ENCODE data around the gene NDUFAF4.

Gene NDUFAF4

DNA sequence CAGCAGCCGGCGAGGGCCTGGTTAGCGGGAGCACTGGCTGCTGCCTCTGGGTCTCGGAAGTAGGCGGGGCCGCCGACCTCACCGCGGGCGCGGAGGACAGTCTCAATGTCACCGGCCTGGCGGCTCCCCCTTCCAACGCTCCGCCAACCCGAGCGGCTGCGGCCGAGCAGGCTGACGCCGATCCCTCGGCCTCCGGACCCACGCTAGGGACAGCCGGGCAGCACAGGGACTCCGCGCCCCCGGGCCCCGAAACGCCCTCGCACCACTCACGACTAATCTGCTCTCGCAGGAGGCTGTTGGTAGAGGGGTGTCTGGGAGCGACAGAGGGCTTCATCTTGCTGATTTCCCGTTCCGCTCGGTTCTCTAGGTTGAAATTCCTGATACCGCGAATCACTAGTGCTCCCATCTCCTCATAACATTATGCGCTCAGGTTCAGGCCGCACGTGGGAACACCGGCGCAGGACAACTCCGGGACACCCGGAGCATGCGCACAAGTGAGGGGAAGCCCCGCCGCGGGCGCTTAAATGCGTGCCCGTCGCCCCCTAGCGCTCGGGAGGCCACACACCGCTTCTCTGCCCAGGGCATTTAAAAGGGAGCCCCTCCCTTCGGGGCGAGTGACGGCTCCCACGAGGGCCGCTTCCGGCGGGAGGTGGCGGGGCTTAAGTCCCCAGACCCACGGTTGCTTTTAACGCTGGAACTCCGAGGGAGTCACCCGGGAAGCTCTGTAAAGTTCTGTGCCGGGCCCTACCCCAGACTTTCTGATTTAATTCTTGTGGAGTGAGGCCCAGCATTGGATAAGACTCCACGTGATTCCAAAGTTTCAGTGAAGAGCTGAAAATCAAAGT lies at the start of gene NDUFAF4:
Gene NDUFAF4, minus strand, starts transcription at position 496 of the 845 bp plus-strand sequence. Its CDS starts 90 bp downstream, at position 406.
- DNase-seq (ENCODE audit: low spot score), result peak; percentile 96

DNA sequence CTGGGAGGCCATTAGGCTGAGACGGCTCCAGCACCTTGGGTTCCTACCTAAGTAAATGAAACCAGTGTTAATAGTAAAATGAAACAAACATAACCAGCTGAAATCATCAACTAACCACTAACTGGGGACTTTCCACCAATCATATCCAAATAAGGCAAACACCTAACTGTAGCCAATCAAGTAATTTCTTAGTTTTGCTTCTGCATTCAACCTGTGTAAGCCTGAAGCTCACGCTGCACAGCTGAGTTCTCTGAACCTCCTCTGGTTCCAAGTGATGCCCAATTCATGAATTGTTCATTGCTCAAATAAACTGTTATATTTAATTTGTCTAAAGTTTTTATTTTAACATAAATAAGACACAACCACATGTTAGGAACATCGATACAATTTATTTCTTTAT lies 49.4 kb upstream of the NDUFAF4 start:
- DNase-seq (ENCODE audit: low spot score), result no peak

DNA sequence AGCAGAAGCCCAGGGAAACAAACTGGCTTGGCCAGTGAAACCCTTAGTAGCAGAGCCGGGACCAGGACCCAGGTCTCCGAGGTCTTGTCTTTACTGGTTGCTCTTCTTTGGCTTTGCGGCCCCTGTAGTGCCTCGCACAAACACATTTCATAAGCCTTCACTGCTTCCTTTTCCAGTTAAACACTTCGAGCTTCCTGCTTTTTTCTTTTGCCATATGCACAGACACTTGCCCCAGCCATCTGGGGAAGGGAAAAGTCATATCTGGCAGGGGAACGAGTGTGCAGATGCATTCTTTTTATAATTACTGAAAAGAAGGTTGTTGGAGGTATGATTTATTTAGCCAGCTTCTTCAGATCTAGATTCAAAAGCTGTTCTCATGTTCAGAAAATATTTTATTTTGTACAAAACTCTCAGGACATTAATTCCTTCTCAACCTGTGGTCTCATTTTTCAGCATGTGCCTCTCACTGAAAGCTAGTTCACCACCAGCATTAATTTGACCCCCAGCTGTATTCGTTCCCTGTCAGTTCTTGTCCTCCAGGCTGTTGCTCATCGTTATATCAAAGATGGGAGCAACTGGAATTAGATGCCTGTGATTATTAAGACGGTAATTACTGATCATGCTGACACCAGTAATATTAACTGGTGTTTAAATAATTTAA lies 46.0 kb upstream of the NDUFAF4 start:
- DNase-seq (ENCODE audit: low spot score), result no peak

DNA sequence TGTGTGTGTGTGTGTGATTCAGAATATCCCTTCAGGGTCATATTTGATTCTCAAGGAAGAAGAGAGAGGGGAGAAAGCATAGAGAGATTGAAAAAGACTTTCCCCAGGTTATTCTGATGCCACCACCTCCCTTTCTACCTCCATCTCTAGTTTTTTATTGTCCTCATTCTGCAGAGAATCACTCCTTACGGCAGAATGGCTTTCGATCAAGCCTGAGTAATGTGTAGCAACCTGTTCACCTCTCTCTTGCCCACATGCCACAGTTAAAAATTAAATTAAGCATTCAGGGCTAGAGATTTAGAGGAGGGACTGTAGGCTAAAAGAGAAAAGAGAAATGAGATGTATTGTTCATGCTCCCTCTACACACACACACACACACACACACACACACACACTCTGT lies 45.0 kb upstream of the NDUFAF4 start:
- no peak for DNase-seq (ENCODE audit: low spot score)

DNA sequence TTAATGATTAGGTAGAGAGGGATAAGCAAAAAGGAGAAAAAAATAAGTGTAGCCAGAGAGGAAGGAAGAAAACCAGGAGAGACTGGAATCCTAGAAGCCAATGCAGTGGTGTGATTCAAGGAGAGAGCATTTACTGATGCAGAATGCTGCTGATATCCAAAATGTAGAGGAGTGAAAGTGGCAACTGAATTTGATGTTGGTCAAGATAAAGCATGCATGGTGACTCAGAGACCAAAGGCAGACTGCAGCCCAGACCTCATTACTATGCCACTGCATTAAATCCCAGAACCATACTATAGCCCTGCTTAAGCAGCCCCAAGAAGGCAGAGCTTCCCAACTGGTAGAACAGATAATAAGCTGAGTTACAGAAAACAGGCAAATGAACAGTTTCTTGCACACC lies 42.6 kb upstream of the NDUFAF4 start:
- no peak for DNase-seq (ENCODE audit: low spot score)

DNA sequence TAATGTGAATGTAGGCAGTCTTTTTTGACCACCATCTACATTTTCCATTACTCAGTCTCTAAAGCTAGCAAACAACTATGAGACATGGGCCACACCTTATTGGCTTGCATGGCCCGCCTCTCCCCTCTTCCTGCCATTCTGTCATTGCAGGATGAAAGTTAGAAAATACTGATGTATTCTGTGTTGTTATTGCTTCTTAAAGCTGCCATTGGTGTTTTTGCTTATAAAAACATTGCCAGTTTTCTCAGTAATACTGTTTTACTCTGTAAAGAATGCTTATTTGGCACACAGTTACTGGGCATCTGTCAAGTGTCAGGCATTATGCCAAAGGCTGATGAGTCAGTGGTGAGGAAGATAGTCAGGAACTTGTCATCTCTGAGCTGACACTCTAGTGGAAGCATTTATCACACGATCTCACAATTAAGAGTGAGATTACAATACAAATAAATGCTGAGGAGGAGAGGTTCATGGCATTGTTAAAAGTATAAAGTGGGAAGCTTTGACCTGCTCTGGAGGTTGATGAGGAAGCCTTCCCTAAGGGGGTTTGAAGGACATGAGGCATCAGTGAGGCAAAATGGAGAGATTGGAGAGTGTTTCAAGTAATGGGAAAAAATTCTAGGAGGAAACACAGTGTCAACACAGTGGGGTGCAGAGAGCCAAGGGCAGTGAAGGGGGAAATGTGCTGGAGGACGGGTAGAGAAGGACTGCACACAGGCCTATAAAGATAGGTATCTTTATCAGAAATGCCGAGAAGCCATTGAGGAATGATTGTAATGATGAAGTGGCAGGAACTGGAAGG lies 41.5 kb upstream of the NDUFAF4 start:
- no peak for DNase-seq (ENCODE audit: low spot score)

DNA sequence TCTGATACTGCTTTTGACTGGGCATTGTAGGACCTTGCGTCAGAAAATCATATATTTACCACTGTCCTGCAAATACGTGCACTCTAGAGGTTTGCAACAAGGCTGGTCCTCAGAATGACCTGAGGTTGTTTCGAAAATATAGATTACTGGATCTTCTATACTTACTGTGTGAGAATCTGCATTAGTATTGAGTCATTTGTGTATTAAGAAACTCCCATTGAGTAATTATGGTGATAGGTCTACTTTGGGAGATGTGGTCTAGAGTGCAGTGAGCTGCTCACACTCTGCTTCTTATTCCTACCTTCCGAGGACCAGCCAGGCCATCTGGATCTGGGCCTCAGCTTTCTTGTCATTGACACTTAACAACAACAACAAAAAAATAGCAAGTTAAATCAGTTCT lies 36.4 kb upstream of the NDUFAF4 start:
- DNase-seq (ENCODE audit: low spot score), result no peak

DNA sequence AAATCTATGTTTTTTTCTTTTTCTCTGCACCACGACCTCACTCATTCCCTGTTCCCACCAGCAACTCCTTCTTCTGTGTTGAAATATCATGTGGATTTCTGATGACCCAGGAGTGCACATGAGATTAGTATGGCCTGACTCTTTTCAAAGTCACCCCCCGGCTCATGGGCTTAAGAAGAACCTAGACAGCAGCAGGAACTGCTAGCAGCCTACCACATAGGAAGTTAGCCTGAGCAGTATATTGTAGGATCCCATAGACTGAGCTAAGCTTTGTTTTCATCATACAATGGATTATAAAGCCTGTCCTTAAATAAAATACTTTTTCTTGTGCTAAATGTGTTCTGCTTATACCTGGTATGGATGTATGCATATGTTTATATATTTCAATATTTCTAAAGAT lies 33.5 kb upstream of the NDUFAF4 start:
- DNase-seq (ENCODE audit: low spot score), result no peak

DNA sequence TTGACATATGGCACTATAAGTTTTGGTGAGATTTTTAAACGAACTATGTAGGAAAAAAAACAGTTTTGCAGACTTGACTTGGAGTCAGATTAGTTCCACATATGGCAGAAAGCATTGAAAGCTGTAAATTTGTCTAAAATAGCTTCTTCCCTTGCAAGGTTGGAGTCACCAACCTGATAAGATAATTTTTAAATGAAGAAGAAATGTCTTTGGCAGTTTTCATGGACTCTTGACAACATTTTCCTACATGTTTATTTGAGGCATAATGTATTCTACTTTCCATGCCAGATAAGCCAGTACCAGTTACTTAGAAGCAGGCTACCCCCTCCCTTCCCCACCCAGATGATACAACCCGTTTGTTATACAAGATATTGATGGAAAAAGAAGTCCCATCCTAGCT lies 32.0 kb upstream of the NDUFAF4 start:
- no peak for DNase-seq (ENCODE audit: low spot score)

DNA sequence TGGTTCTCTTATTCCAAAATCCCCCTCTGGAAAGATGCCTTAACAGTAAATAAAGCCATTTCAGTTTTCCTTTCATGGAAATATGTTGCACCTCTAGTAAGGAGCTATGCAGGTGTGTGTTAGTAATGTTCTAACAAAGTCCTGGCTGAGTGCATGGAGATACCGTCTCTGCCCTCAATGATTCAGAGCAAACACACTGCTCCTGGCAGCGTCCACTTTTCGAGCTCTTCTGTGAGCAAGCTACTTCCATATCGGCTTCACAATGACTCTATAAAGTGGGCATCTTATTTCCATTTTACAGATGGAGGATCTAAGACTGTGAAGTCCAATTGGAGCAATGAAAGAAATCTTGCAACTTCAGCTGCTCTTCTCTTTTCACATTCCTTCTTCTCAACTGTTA lies 30.0 kb upstream of the NDUFAF4 start:
- DNase-seq (ENCODE audit: low spot score), result no peak

DNA sequence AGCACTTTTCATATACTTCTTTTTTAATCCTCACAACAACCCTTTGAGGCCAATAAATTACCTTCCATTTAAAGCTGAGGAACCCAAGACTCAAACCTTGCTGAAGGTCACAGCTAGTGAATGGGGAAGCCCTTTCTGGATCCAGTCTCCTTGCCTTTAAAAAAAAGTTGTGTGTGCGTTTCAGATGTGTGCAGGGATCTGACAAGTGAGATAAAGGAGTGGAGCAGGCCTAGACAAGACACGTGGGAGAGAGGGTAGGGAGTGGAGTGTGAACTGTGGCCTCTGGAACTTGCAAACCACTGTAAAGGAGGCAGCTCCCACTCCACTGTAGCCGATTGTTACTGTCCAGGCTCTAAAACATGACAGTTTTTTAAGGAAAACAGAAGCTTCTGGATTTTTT lies 28.7 kb upstream of the NDUFAF4 start:
- DNase-seq (ENCODE audit: low spot score), result no peak

DNA sequence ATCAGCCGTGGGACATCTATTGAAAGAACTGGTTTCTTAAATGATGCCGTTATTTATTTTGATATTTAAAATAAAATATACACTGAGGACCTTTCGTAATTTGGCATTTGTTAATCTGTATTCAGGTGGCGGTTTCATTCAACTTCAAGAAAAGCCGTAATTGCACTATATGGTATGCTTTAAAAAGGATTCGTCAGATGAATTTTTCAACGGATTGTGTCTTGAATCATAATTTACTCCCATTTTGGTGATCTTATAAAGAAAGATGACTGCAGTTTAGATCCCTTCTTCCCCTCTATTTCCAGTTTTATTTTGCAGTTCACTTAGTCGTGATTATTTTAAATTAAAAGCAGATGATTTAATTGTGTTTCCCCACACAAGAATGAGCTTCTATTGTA lies 27.6 kb upstream of the NDUFAF4 start:
- DNase-seq (ENCODE audit: low spot score), result no peak

DNA sequence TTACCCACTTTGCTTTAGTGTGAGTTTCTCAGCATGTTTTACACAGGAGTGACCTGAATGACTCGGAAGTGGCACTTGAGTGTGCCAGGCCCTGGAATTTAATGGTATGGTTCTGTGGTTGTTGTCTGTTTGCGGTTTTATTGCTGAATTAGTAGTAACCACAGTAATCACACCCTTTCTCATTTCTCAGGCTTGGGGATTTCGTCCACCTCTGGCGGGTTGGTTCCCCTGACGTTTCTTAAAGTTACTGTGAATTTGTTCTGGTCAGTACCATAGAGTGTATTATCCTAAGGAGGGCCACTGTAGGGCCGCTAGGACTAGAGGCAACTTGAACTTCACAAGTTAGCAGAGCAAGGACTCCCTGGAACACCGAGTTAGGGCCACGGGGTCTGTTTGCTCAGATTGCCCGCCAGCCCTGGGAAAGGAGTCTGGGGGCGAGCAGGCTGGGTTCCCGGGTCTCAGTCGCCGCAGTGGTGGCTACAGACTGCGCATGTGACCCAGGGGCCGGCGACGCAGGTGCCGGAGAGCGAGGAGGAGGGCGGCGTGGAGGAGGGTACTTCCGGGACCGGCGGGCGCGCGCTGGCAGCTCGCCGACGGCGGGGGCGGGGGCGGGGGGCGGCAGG lies 26.3 kb upstream of the NDUFAF4 start:
- DNase-seq (ENCODE audit: low spot score), result no peak

DNA sequence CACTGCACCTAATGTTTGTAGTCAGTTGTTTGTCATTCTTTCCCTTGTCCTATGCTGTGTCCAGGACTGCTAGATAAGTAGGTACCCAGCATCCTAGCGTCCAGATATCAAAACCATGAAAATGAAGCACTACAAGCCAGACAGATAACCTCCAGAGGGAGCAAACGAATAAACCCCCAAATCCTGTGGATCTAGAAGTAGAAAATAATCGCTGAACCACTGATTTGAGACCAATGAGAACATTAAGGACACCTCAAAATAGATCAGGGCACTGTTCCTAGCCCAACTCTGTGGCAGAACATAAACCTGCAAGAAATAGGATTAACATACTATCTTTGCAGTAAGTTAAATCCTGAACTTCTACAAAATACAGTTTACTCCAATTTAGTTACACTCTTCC lies 25.7 kb upstream of the NDUFAF4 start:
- no peak for DNase-seq (ENCODE audit: low spot score)

DNA sequence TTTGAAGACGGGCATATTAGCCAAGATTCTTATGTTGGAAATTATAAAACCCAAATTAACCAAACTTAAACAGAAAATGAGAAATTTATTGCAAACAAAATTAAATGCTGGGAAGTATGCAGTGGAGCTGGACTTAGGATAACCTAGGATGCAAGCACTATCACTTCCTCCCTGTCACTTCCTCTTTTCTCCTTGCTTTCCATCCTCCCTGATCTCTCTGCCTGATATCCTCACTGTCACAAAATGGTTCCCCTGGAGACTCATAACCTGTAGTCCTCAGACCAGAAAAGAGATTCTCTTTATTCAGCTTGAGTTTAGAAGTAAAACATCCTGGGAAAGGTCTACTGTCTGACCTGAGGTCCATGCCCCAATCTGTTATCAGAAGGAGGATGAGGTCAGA lies 19.4 kb upstream of the NDUFAF4 start:
- no peak for DNase-seq (ENCODE audit: low spot score)

DNA sequence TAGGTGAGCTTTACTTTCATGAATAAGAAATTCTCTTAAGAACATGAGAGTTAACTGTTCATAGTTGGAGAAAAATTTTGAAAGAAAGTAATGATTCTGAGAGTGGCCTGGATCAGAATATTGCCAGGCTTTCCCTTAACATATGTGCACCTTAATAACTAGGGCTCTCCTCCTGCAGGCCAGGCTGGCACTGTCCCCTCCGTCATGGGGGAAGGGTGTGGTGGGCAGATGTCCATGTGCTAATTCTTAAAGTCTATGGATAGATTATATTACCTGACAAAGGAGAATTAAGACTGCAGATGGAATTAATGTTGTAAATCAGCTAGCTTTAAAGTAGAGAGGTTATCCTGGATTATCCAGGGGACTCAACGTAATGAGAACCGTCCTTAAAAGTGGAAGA lies 15.9 kb upstream of the NDUFAF4 start:
- no peak for DNase-seq (ENCODE audit: low spot score)

DNA sequence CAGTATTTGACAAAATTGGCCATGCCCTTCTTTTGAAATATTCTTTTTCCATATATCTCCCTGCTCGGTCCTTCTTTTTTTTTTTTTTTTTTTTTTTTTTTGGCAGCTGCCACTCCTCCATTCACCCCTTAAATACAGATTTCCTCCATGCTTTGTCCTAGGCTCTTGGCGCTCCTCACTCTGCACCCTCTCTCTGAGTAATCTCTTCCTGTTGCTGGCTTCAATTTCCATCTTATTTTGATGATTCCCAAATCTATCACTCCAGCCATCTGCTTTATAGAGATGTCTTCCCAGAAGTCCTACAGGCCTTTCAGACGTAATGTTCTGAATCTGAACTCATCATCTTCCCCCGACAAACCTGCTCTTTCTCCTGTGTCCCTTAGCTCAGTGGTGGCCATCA lies 14.1 kb upstream of the NDUFAF4 start:
- DNase-seq (ENCODE audit: low spot score), result no peak

DNA sequence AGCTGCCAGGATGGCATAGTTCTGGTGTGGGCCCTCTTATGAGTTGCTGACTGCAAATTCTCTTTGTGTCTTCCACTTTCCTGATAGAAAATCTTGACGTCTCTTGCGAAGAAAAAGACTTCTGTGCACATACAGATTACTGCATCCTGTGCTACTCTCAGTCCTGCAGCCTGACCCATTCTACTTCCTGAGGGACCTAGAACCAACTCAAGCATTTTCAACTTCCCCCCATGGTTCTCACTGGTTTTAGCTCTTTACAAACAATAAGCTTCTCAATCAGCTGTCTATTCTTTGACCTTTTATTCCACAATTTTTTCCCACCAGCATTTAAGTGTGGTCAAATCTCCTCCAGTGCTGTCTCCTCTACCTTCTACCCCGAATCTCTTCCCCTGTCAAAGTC lies 13.5 kb upstream of the NDUFAF4 start:
- no peak for DNase-seq (ENCODE audit: low spot score)

DNA sequence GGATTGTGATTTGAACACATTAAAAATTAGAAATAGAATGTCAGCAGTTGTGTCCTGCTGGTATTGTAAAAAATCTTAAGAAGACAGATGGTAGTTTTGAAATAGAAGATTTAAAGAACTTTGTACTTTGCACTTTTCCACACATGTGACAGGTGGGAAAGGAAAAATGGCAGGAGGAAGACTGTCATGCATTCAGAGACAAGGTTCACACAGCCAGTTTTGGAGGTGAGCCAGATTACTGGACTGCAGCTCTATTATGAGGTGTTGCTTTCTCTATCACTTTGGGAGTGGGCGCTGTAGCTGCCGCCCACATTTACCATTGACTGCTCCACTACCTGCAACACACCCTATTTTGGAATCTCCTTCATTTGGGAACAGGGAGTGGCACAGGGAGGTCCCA lies 12.1 kb upstream of the NDUFAF4 start:
- DNase-seq (ENCODE audit: low spot score), result no peak

DNA sequence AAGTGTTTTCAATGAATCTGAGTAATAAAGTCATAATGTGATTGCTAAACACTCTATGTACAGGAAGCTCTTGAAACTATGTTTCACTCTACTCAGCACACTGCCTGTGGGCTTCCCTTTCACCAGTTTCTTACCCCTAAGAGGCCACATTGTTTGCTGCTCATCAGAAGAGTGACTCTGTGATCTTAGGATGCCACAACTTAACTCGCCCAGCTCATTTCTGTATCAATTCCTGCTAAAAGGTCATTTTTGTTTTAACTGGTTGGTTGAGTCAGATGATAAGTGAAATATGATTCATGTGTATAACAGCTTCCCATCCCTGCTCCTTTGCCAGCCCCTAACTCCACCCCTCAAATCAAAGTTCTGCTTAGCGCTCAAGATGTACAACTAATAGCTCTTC lies 9.8 kb upstream of the NDUFAF4 start:
- no peak for DNase-seq (ENCODE audit: low spot score)

DNA sequence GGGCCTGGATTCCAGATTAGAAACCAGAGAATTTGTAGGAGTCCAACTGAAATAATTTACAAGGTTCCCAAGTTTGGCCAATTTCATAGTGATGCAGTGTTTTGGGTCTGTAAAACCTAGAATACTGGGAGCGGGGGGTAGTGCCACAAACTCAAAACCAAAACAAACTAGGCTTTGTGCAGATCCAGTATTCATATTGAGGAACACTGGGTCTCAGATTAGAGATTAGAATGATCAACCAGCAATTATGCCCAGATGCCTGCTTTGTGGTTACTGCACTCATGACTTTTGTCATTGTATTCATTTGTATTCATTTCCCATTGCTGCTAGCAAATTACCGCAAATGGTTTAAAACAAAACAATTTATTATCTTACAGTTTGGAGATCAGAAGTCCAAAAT lies 3.2 kb upstream of the NDUFAF4 start:
- no peak for DNase-seq (ENCODE audit: low spot score)

DNA sequence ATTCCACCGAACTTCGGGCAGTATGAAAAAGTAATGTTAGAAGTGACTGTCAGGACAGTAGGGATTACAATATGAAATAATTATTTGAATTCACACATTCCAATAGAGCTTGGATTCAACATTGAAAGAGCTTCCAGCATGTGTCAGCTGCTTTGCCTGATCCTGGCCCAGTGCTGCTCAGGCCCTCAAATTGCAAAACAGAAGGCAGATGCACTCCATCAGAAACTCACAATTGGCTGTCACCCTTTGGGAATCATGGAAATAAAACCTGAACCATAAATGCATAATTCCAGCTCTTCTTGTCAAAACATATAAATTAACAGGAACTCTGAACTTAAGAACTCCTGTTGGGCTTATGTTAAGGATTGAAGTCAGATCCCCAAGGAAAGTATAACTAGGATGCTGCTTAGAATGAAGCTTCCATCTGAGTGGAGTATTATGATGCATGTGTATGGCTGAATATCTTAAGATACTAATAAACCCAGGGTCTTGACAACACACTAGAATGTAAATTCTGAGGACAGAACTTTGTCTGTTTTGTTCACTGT lies 1.8 kb upstream of the NDUFAF4 start:
- no peak for DNase-seq (ENCODE audit: low spot score)

Measured in left forelimb (tissue), 1 donor.